MM.1S (cell line): ENCODE results near the gene MAPK4.

Experiments
- CTCF ChIP-seq: fragments of 300-600 bp; sonication (generic); IDR thresholded peaks from 2 replicates; pipeline ENCODE4 v1.5.1; 2016; ENCODE audit warnings: antibody characterized with exemption, low read length, mixed read lengths
- EZH2 ChIP-seq: fragments of 300-600 bp; sonication (generic); optimal IDR thresholded peaks from 2 replicates; pipeline ENCODE3; 2017; ENCODE audit warnings: low read depth, mild to moderate bottlenecking, antibody characterized with exemption, low read length, mixed read lengths
- EZH2phosphoT487 ChIP-seq: fragments of 300-600 bp; sonication (generic); IDR thresholded peaks from 2 replicates; pipeline ENCODE4 v1.6.1; 2018; ENCODE audit warnings: antibody characterized with exemption, low read length

GRCh38 chr18:50614838-50615237 lies 55.0 kb downstream of the MAPK4 start:
- TF ChIP-seq EZH2phosphoT487 (no peak), CTCF (no peak), EZH2 (no peak)
